Measurements from ENCODE around the gene ANO9.
"Not testable (repeated sequence)": the region's sequence is repeated elsewhere in the genome, so short reads cannot be mapped to it uniquely, and the experiment has no call there.

ANO9 gene

DNA sequence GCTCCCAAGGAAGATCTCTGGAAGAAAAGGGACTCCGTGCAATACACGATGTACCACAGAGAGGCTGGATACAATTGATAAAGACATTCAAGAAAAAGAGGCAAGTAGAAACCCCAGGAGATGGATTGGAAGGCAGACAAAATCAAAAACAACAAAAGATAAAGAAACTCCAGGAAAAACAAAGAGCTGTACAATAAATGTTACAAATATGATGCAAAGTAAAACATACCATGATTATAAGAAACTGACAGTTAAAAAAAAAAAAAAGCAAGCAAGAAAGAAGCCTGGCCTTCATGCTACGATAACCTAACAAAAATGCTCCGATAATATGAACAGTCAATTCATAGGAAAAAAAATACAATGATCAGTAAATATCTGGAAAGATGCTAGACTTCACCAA is 16.5 kb downstream of the ANO9 start:
- in situ Hi-C loops (cut with HindIII; ENCODE audit: low sequenced_read_pairs) = no loop called here
- no peak for DNase-seq (ENCODE audit: low read depth, low spot score)
- no peak for TF ChIP-seq CTCF (IDR thresholded peaks at IDR 0.05; ENCODE audit: low read depth, low read length)
- H3K4me3 ChIP-seq (ENCODE audit: low read depth, low read length) = no peak overlapping the region

GRCh38 chr11:424766-425165 is 17.0 kb downstream of the ANO9 start:
- DNase-seq (ENCODE audit: low read depth, low spot score); in situ Hi-C loops (cut with HindIII; ENCODE audit: low sequenced_read_pairs); H3K4me3 ChIP-seq (ENCODE audit: low read depth, low read length): not testable (repeated sequence)

DNA sequence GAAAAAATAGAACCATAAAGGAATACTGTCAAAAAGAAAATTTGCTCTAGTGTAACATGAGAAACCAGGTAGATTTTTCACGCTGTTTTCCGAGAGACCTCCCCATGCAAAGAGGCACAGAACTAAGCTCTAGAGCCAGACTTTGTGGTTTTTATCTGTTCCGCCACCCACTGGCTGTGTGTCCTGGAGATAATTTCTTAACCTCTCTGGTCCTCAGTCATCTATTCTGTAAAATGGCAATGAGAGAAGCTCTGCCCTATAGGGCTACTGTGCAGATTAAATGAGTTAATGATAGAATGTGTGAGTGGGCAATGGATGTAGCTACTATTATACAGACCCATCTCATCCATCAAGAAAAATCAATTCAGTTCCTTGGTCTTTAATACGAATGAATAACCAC is 17.6 kb downstream of the ANO9 start:
- in situ Hi-C loops (cut with HindIII; ENCODE audit: low sequenced_read_pairs) = no loop called here
- no peak for DNase-seq (ENCODE audit: low read depth, low spot score)
- TF ChIP-seq CTCF (IDR thresholded peaks at IDR 0.05; ENCODE audit: low read depth, low read length) = no peak
- no peak overlapping the region for H3K4me3 ChIP-seq (ENCODE audit: low read depth, low read length)

GRCh38 chr11:422249-422656 is 19.6 kb downstream of the ANO9 start:
- no peak overlapping the region for H3K4me3 ChIP-seq (ENCODE audit: low read depth, low read length)
- no peak for DNase-seq (ENCODE audit: low read depth, low spot score)
- no peak for TF ChIP-seq CTCF (IDR thresholded peaks at IDR 0.05; ENCODE audit: low read depth, low read length)
- in situ Hi-C loops (cut with HindIII; ENCODE audit: low sequenced_read_pairs) = no loop called here

DNA sequence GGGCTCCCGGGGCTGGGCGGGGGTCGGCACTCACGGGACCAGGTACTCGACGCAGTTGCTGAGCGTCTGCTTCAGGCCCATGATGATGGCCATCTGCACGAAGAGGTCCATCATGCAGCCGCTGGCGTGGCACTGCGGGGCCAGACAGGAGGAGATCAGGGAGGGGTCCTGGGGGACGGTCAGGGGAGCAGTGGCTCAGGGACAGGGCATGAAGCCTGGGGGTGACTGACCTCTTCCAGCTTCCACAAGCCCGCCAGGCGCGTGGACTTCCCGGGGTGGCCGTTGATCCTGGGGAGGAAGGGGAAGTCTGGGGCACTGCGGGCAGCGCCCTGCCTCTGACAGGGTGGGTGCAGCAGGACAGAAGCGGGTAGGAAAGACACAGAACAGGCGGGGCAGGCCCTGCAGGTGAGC is 20.9 kb downstream of the ANO9 start:
- H3K4me3 ChIP-seq (ENCODE audit: low read depth, low read length) = no peak overlapping the region
- TF ChIP-seq CTCF (IDR thresholded peaks at IDR 0.05; ENCODE audit: low read depth, low read length) = no peak
- in situ Hi-C loops (cut with HindIII; ENCODE audit: low sequenced_read_pairs) = no loop called here
- no peak for DNase-seq (ENCODE audit: low read depth, low spot score)

DNA sequence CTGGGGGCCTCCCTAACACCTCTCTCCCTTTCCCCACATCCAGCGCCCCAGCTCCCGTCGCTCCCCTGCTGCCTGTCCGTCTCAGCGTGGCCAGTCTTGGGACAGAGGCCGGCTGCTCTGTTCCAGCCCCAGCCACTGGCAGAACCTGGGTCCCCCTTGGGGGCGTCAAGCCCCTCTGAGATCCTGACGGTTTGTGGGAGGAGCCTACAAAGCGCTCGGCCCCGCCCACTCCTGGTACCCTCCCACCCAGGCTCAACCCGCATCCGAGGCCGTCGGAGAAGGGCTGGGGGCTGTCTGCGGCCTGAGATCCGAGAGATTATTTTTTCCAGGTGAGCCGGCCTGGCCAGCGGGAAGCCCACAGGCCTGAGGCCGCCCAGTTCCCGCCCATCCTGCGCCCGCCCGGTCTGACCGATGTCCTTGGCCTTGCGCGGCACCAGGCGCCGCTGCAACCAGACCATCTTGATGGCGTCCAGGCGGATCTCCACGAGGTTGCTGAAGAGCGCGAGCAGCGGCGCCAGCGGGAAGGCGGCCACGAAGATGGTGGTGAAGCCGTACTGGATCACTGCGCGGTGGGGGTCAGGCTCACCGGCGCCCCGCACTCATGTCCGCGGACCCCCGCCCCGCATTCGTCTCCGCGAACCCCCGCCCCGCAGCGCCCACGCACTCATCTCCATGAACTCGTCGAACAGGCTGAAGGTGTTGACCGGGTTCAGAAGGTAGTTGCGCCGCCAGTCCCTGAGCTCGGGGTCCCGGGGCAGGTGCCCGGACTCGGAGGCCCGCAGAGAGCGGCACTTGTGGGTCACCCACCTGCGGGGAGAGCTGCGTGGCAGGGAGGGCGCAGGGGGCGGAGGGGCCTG is 21.5 kb downstream of the ANO9 start:
- H3K4me3 ChIP-seq (ENCODE audit: low read depth, low read length) = no peak overlapping the region
- in situ Hi-C loops (cut with HindIII; ENCODE audit: low sequenced_read_pairs) = no loop called here
- no peak for DNase-seq (ENCODE audit: low read depth, low spot score)
- TF ChIP-seq CTCF (IDR thresholded peaks at IDR 0.05; ENCODE audit: low read depth, low read length) = no peak

- DNase-seq (ENCODE audit: low read depth, low spot score) = no peak
- no peak for TF ChIP-seq CTCF (IDR thresholded peaks at IDR 0.05; ENCODE audit: low read depth, low read length)
- in situ Hi-C loops (cut with HindIII; ENCODE audit: low sequenced_read_pairs) = no loop called here
- no peak overlapping the region for H3K4me3 ChIP-seq (ENCODE audit: low read depth, low read length)
Observed at GRCh38 chr11:419248-420005, 22.4 kb downstream of the ANO9 start.

Data from astrocyte of the spinal cord (primary cell).